GM10266 (cell line): ENCODE results near the gene TNIK.

Experiments used
- DNase-seq: peaks from one replicate; pipeline ENCODE4 v3.0.0; 2012; ENCODE audit errors: extremely low spot score
- CTCF ChIP-seq: IDR thresholded peaks from 2 replicates; pipeline ENCODE4 v1.5.1; 2012; ENCODE audit warnings: mild to moderate bottlenecking, low read depth; ENCODE audit not compliant: control insufficient read depth, insufficient read depth; ENCODE audit errors: missing control alignments

The TNIK gene

DNA sequence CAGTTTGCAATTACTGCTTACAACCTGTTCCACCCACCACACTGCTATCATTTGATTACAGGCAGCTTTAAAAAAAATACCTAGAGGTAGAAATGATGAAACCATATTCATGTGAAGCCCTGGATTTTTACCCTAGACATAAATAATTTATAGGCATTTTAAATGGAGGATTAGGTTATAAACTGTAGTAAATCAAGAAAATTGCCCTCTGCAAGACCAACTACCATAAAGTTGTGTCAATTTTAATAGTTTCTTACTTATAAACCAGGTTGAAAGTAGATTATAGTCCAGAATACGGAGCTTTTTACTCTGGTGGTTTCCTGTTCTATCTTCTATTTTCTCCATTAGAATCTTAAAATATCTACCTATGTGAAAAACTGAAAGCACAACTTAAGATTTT lies 13.9 kb downstream of the TNIK start:
- no peak for TF ChIP-seq CTCF
- DNase-seq = no peak

DNA sequence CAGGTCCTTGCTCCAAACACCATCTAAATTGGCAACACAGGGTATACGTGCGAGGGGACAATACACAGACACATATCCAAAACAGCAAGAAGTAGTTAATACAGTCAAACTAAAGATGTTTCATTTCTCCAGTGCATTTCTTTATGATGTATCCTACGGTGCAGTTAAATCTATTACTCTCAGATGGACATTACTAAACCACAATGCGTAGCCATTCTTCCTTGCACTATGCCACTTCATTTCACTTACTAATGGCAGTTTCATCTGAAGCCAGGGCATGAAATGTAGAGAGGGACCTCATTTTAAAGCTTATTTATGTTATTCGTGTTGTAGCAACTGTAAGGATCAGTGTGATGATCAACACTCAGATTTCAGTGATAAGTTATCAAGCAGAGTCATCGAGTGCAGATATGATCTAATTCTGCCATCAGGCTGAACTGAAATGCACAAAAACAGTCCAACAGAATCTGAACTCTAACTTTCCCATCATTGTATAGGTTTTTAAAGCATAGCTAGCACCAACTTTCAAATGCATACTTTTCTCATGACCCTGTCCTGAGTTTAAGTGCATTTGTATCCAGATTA lies 14.5 kb downstream of the TNIK start:
- DNase-seq = no peak
- TF ChIP-seq CTCF = no peak

DNA sequence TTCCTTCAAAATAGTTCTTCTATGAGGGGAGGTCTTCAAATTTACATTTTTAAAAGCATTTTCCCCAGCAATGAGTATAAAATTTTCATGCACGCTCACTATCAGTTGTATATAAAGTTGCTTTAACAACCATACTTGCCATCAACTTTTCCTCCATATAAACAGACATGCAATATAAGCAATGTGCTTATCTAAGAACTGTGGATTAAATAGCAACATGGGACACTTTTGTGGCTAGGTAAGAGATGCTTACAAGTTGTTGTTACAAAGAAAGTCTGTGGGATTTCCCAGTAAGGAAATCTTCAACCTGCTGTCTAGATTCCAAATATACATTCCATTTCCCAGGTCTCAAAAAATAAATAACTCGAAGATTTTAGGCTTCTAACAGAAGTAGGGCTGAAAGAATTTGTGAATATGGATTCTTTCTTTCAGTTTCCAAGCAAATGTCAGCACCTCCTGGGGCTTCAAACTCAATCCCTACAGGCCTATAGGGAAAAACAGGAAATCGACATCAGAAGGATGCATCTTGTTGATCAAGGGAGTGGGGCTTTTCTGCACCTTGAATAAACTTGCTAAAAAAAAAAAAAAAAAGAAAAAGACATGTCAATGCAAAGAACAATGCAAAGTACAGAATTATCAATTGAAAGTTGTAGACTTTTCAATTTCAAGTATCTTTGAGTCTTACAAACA lies 16.1 kb downstream of the TNIK start:
- no peak for DNase-seq
- no peak for TF ChIP-seq CTCF

DNA sequence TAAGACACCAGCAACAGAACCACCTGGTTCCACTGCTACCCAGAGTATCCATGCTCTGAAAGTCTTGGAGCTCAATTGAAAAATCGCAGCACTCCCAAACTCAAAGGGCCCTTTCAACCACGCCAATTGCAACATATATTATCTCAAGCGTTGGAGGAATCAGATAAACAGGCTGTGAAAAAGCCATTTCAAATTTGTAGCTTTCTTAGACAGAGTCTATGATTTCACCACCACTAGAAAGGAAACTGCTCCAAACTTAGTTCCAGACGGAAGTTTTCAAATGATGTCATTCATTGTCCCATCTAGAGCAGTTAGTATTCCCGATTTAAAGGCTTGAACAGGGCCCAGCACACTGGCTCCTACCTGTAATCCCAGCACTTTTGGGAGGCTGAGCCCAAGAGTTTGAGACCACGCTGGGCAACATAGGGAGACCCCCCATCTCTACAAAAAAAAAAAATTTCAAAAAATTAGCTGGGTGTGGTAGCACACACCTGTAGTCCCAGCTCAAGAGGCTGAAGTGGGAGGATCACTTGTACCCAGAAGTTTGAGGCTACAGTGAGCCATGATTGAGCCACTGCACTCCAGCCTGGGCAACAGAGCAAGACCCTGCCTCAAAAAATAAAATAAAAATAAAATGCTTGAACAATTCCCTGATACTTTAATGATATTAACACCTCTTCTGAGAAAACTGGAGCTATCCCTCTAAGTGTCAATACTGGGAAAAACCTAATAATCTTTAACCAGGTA lies 16.8 kb downstream of the TNIK start:
- DNase-seq = no peak
- TF ChIP-seq CTCF = no peak

GRCh38 chr3:171442184-171442583 lies 18.0 kb downstream of the TNIK start:
- DNase-seq = no peak
- no peak for TF ChIP-seq CTCF

- no peak for DNase-seq
- no peak for TF ChIP-seq CTCF
Measured at GRCh38 chr3:171441381-171441780, 18.8 kb downstream of the TNIK start.

DNA sequence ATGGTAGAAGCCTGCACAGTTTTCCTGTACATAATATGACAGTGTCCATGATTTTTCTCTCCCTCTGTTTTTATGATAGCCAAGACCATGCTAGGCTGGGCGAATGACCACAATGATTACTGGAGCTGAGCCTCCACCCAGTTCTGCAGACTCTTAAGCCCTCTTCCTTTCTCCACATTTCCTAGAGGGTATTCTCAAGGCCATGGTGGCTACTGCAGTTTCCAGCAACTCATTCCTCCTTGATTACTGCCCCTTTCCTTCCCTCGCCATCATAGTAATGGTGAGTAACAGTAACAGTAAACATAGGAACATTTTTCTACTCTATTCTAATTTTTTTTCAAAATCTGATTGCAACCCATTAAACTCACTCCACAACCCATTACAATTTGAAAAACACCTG lies 20.2 kb downstream of the TNIK start:
- TF ChIP-seq CTCF = no peak
- DNase-seq = no peak
